IPS DF 6.9 (cell line): ENCODE data around the gene HPRT1.

Source experiments
- DNase-seq: peaks from one replicate; pipeline ENCODE4 v3.0.0-alpha.2; 2013; ENCODE audit warnings: low read depth, low spot score
- H3K27ac ChIP-seq: one replicate; pipeline ENCODE4 v1.5.1; 2013; ENCODE audit warnings: low read length, control low read depth
- H3K27me3 ChIP-seq: 2 replicates; pipeline ENCODE4 v1.6.1; 2013; ENCODE audit warnings: mild to moderate bottlenecking, low read length; ENCODE audit not compliant: control insufficient read depth, insufficient read depth
- H3K36me3 ChIP-seq: 2 replicates; pipeline ENCODE4 v1.6.1; 2013; ENCODE audit warnings: low read length; ENCODE audit not compliant: control insufficient read depth, insufficient read depth
- H3K4me1 ChIP-seq: 2 replicates; pipeline ENCODE4 v1.6.1; 2013; ENCODE audit warnings: low read length; ENCODE audit not compliant: control insufficient read depth, insufficient read depth
- H3K4me3 ChIP-seq: 2 replicates; pipeline ENCODE4 v1.5.1; 2013; ENCODE audit warnings: mild to moderate bottlenecking, low read length
- H3K9me3 ChIP-seq: 2 replicates; pipeline ENCODE4 v1.6.1; 2013; ENCODE audit warnings: low read length, inconsistent platforms; ENCODE audit not compliant: control insufficient read depth, insufficient read depth
- WGBS: extraction: QIAGEN DNeasy Blood & Tissue Kit; methylation state at CpG from one replicate; pipeline ENCODE4 v1.1.7; 2013; ENCODE audit warnings: mixed read lengths, missing lambda C conversion rate; ENCODE audit not compliant: insufficient read length, insufficient coverage; 5-methylcytosine and 5-hydroxymethylcytosine counted together

HPRT1 gene, protein sequence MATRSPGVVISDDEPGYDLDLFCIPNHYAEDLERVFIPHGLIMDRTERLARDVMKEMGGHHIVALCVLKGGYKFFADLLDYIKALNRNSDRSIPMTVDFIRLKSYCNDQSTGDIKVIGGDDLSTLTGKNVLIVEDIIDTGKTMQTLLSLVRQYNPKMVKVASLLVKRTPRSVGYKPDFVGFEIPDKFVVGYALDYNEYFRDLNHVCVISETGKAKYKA

DNA sequence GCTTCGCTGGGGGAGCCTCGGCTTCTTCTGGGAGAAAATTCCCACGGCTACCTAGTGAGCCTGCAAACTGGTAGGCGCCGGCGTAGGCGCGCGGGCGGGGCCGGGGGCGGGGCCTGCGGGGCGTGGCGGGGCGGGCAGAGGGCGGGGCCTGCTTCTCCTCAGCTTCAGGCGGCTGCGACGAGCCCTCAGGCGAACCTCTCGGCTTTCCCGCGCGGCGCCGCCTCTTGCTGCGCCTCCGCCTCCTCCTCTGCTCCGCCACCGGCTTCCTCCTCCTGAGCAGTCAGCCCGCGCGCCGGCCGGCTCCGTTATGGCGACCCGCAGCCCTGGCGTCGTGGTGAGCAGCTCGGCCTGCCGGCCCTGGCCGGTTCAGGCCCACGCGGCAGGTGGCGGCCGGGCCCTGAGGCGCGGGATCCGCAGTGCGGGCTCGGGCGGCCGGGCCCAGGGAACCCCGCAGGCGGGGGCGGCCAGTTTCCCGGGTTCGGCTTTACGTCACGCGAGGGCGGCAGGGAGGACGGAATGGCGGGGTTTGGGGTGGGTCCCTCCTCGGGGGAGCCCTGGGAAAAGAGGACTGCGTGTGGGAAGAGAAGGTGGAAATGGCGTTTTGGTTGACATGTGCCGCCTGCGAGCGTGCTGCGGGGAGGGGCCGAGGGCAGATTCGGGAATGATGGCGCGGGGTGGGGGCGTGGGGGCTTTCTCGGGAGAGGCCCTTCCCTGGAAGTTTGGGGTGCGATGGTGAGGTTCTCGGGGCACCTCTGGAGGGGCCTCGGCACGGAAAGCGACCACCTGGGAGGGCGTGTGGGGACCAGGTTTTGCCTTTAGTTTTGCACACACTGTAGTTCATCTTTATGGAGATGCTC lies at the start of gene HPRT1:
TSS of gene HPRT1 (plus strand) at position 161 of the 857 bp plus-strand sequence. CDS start at position 308, 147 bp downstream.
- Histone ChIP-seq H3K36me3 (no peaks in the 10 kb centered on the region), H3K4me3 (peak within 1 kb of the TSS; percentile 86), H3K4me1 (no peaks in the 10 kb centered on the region; the same call in 1 of the 2 replicates), H3K27ac (no peak within 1 kb of the TSS), H3K27me3 (no peaks in the 10 kb centered on the region), H3K9me3 (no peaks in the 10 kb centered on the region)
- DNase-seq: peak; percentile 16
- no CpG with 5 or more reads among the region's 85 CpGs for WGBS

DNA sequence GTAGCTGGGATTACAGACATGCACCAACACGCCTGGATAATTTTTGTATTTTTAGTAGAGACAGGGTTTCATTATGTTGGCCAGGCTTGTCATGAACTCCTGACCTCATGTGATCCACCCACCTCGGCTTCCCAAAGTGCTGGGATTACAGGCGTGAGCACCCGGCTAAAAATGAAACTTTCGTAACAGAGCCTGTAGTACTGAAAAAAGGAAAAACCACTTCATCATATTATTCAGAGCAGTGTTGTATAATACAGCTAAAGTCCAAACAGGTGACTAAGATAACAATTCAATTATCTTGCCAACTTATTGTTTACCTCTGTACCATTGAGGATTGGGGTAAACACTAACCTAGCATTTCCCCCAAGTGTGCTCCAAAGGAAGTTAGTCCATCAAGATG lies 43.9 kb upstream of the HPRT1 start:
- H3K36me3 ChIP-seq: no peaks in the 10 kb centered on the region; the same call in 1 of the 2 replicates
- no peak for DNase-seq
- no peaks in the 10 kb centered on the region for H3K9me3 ChIP-seq
- no CpG with 5 or more reads among the region's 5 CpGs for WGBS
- no peak overlapping the region for H3K4me3 ChIP-seq
- no peaks in the 10 kb centered on the region for H3K4me1 ChIP-seq
- H3K27ac ChIP-seq: no peak overlapping the region
- no peaks in the 10 kb centered on the region for H3K27me3 ChIP-seq

DNA sequence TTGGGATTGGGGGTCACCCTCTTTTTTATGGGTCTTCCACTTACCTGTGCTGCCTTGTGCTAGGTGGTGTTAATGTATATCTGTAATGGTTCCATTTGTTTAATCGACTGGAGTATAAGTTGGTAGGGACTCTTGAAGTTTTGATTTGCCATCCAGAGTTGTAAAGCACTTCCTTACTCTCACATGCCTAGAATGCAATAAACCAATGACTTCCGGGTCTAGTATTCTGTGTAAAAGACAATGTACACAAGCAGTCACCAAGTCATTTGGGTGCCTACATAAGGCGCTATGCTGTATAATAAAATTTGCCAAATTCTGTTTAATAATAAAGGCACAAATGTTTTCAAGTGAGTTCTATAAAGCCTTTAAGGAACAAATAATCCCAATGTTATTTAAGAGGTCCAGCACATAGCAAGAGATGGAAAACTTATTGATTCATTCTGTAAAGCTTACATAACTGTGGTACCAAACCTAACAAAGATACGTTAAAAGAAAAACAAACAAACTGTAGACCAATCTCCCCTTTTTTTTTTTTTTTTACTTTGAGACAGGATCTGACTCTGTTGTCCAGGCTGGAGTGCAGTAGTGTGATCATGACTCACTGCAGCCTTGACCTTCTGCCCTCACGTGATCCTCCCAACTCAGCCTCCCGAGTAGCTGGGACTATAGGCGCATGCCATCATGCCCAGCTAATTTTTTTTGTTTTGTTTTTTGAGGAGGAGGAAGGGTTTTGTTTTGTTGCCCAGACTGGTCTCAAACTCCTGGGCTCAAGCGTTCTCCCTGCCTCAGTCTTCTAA lies 41.5 kb upstream of the HPRT1 start:
- no peaks in the 10 kb centered on the region for H3K4me1 ChIP-seq
- no peaks in the 10 kb centered on the region for H3K9me3 ChIP-seq
- WGBS: no CpG with 5 or more reads among the region's 8 CpGs
- no peak overlapping the region for H3K27ac ChIP-seq
- no peak for DNase-seq
- no peaks in the 10 kb centered on the region; the same call in 1 of the 2 replicates for H3K36me3 ChIP-seq
- no peak overlapping the region for H3K4me3 ChIP-seq
- no peaks in the 10 kb centered on the region for H3K27me3 ChIP-seq

DNA sequence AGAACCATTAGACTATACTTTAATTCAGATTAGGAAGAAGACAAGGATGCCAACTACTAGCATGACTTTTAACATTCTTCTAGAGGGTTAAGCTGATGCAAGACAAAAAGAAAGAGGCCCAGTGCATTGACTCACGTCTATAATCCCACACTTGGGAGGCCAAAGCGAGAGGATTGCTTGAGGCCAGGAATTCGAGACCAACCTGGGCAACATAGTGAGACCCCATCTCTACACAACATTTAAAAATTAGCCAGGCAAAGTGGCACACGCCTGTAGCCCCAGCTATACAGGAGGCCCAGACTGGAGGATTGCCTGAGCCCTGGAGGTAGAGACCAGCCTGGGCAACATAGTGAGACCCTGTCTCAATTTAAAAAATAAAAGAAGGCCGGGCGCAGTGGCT lies 40.2 kb upstream of the HPRT1 start:
- Histone ChIP-seq H3K4me3 (no peak overlapping the region), H3K4me1 (no peaks in the 10 kb centered on the region), H3K27me3 (no peaks in the 10 kb centered on the region), H3K27ac (no peak overlapping the region), H3K9me3 (no peaks in the 10 kb centered on the region), H3K36me3 (no peaks in the 10 kb centered on the region; the same call in 1 of the 2 replicates)
- WGBS: no CpG with 5 or more reads among the region's 6 CpGs
- no peak for DNase-seq

DNA sequence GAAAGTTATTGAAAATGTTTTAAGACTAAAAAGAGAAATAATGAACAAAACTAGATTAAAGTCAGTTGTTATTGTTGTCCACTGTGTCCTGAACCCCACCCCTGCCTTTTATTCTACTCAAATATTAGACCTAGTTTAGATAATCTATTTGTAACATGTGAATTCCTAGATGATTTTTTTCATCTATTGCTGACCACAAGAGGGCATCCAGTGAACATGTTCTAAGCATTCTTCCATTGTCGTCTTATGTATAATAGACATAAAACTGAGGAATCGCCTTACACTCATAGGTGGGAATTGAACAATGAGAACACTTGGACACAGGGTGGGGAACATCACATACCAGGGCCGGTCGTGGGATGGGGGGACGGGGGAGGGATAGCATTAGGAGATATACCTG lies 36.4 kb upstream of the HPRT1 start:
- no peaks in the 10 kb centered on the region for H3K4me1 ChIP-seq
- H3K27me3 ChIP-seq: no peaks in the 10 kb centered on the region
- no peaks in the 10 kb centered on the region for H3K36me3 ChIP-seq
- no peak for DNase-seq
- WGBS: no CpG with 5 or more reads among the region's 5 CpGs
- H3K9me3 ChIP-seq: no peaks in the 10 kb centered on the region
- no peak overlapping the region for H3K27ac ChIP-seq
- H3K4me3 ChIP-seq: no peak overlapping the region

DNA sequence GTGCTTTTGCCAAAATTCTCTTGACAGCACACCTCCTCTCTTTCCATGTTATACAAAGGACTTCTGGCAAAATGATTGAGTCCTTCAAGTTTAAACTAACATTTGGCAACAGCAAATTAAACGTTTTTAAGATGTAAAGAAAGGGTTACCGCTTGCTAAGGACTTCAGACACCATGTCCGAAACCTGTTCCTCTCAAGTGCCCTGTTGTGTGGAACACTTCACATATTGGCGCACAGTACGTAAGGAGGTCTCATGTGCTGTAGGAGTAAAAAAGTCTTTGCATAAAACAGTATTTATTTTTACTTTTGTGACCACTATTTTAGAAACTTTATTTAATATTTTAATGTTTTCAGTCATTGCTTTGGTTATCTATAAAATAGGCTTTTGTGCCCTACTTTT lies 33.7 kb upstream of the HPRT1 start:
- no peaks in the 10 kb centered on the region for H3K9me3 ChIP-seq
- H3K4me3 ChIP-seq: no peak overlapping the region
- no peaks in the 10 kb centered on the region for H3K4me1 ChIP-seq
- H3K27ac ChIP-seq: no peak overlapping the region
- no peaks in the 10 kb centered on the region for H3K27me3 ChIP-seq
- no peaks in the 10 kb centered on the region for H3K36me3 ChIP-seq
- no CpG with 5 or more reads among the region's 5 CpGs for WGBS
- DNase-seq: no peak

DNA sequence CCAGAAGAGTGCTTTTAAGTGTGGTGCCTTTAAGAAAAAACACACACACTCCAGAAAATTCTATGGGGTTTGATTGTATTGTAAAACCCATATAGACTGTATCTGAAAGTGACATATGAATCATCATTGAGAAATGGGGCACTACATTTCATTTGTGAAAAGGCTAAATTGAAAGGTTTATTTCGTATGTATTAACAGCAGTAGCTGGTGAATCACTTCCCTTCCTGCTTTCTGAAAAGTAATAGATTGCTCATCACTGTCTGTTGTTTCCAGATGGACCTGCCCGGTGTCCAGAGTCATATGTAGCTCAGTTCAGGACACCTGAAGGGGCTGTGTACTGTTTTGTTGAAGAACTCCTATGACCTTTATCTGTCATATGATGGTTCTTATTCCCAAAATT lies 28.1 kb upstream of the HPRT1 start:
- no peak overlapping the region for H3K4me3 ChIP-seq
- H3K36me3 ChIP-seq: no peaks in the 10 kb centered on the region
- no peaks in the 10 kb centered on the region for H3K27me3 ChIP-seq
- WGBS: no CpG with 5 or more reads among the region's 2 CpGs
- no peaks in the 10 kb centered on the region for H3K9me3 ChIP-seq
- DNase-seq: no peak
- no peaks in the 10 kb centered on the region for H3K4me1 ChIP-seq
- H3K27ac ChIP-seq: no peak overlapping the region

DNA sequence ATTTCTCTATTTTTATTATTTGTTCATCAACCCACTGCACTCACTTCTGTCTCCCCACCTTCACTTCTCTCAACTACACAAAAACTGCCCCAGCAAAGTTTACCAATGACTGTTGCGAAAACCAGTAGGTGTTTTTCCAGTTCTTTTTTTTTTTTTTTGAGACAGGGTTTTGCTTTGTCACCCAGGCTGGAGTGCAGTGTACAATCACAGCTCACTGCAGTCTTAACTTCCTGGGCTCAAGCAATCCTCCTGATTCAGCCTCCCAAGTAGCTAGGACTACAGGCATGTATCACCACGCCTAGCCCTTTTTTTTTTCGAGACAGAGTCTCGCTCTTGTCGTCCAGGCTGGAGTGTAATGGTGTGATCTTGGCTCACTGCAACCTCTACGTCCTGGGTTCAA lies 24.1 kb upstream of the HPRT1 start:
- no peak overlapping the region for H3K4me3 ChIP-seq
- no peaks in the 10 kb centered on the region for H3K36me3 ChIP-seq
- H3K27ac ChIP-seq: no peak overlapping the region
- no peak for DNase-seq
- no peaks in the 10 kb centered on the region for H3K9me3 ChIP-seq
- H3K4me1 ChIP-seq: no peaks in the 10 kb centered on the region
- WGBS: no CpG with 5 or more reads among the region's 6 CpGs
- H3K27me3 ChIP-seq: no peaks in the 10 kb centered on the region

DNA sequence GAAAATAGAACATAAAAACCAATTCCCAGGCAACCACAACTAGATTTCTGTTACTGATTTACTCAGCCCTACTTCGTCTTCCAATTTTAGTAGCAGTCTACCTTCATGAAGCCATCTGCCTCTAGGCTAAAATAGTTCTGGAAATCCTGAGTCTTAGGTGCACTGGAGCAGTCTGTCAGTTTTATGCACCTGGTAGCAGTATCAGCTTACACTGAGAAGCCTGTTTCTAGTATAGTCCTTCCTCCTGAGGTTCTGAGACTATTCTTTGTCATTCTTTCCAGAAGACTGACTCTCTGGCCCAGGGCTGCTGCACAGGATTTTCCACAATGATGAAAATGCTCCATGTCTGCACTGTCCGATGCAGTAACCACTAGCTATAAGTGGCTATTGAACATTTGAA lies 16.9 kb upstream of the HPRT1 start:
- Histone ChIP-seq H3K27ac (no peak overlapping the region), H3K27me3 (no peaks in the 10 kb centered on the region), H3K9me3 (no peaks in the 10 kb centered on the region), H3K36me3 (no peaks in the 10 kb centered on the region), H3K4me1 (no peaks in the 10 kb centered on the region), H3K4me3 (no peak overlapping the region)
- DNase-seq: no peak
- WGBS: no CpG with 5 or more reads among the region's 2 CpGs

DNA sequence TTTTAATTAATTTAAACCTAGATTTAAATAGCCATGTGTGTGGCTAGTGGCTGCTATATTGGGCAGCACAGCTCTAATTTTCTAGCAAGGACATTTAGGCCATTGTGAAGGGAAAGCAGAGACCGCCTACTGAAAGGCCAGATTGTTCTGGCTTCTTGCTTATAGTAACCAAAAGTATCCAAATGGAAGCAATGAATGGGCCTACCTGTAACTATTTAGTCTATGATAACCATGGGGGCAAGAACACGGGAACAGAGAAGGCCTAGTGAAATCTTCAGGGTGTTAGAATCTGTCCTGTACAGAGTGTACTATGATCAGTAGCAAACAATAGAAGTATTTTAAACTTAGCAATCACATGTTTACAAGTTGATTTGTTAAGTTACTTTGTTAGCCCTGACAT lies 16.5 kb upstream of the HPRT1 start:
- DNase-seq: no peak
- Histone ChIP-seq H3K9me3 (no peaks in the 10 kb centered on the region), H3K4me3 (no peak overlapping the region), H3K27me3 (no peaks in the 10 kb centered on the region), H3K4me1 (no peaks in the 10 kb centered on the region), H3K36me3 (no peaks in the 10 kb centered on the region), H3K27ac (no peak overlapping the region)
- WGBS: no CpG with 5 or more reads among the region's 2 CpGs
